ENCODE data around the gene GET4. TPM values are rescaled to one million over a fixed set of nuclear protein-coding genes. Genes with fewer than 3 reads are reported as not detected.

GET4 gene
- polyA plus RNA-seq, 5 donors: 20.3 to 40.0 (median 32.1) TPM

DNA sequence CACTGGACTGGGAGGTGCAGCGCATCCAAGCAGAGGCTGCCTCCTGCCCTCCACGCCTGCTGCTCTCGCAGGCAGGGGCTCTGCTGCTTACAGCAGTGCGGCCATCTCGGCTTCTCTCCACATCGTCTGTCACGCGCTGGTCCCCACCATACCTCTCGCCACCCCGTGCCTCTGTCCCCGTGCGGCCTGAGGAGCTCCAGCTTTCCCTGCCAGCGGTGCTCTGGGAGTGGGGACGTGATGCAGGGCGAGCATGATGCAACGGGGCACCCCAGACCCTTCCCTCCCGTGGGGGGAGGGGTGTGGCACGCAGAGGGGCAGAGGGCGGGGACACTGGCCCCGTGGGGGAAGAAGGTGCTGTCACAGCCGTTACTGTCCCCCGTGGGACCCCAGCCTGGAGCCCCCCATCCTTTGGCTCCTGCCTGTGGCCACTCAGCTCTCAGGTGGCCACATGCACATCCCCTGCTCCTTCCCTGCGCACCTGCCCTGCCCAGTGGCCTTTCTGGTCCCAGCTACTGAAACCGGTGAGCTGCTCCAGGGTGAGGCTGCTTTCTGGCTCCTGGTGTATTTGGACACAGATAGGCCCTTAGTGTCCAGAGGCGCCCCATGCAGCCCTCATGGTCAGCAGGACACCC is 9.0 kb downstream of the GET4 start:
- DNase-seq: no peak

GRCh38 chr7:885893-886625 is 9.7 kb downstream of the GET4 start:
- DNase-seq: no peak

DNA sequence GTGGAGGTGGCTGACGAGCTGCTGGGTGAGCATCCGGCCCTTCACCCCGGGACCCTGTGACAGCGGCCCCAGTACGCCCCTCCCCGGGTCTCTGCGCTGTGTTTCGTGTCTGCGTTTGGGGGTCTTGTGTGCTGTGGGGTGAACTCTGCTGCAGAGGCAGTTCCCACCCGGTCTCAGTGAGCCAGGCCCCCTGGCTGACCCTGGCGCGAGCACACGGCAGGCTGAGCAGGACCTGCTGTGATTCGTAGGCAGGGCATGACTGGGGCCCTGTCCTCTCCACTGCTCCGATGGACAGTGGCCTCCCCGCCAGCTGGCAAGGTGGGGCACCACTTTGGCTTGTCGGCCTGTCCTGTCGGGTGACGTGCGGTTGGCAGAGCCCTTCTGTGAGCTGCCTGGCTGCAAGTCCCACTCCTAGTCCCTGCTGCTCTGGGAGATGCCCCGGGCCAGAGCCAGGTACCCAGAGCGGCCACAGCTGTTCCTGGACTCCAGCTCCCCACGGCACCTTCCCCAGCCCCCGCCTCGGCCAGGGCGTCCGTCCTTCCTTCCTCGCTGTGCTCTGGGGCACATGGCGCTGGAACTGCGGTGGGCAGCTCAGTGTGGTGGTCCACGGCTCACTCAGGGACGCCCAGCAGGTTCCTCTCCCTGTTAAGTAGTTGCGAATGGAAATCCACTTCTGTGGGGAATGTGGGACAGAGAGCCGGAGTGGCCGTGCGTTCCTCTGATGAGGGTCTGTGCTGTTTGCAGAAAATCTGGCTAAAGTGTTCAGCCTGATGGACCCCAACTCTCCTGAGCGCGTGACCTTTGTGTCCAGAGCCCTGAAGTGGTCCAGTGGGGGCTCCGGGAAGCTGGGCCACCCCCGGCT is 10.5 kb downstream of the GET4 start:
- no peak for DNase-seq

DNA sequence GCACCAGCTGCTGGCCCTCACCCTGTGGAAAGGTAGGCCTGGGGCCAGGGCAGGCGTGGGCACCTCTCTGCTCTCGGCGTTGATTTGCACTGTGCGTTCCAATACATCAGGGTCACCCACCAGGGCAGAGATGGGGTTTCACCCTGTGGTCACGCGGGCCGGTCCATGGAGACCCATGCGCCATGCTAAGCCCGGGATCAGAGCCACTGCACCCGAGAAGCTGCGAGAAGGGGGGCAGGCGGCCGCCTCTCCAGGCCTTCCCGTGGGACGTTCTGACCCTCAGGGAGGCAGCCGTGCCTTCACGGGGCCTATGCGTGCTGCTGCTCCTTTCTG is 11.1 kb downstream of the GET4 start:
- DNase-seq: no peak

GRCh38 chr7:888081-889024 is 12.0 kb downstream of the GET4 start:
- no peak for DNase-seq

GRCh38 chr7:889025-889390 is 12.7 kb downstream of the GET4 start:
- no peak for DNase-seq

DNA sequence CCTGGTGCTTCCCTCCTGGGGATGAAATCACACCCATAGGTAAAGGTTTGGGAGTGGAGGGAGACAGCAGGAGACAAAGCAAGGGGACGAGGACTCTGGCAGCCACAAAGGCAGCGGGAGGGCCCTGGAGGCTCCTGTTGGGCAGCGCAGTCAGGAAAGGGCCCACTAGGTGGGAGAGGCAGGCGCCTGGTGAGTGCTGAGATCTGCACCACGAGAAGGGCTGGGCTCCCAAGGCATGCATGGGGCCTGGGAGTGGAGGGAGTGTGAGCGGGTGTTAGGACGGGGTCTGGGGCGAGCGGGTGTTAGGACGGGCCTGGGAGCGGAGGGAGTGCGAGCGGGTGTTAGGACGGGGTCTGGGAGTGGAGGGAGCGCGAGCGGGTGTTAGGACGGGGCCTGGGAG is 13.0 kb downstream of the GET4 start:
- DNase-seq: no peak

- DNase-seq: no peak
These were observed 14.5 kb downstream of the GET4 start for GRCh38 chr7:890868-891267.

DNA sequence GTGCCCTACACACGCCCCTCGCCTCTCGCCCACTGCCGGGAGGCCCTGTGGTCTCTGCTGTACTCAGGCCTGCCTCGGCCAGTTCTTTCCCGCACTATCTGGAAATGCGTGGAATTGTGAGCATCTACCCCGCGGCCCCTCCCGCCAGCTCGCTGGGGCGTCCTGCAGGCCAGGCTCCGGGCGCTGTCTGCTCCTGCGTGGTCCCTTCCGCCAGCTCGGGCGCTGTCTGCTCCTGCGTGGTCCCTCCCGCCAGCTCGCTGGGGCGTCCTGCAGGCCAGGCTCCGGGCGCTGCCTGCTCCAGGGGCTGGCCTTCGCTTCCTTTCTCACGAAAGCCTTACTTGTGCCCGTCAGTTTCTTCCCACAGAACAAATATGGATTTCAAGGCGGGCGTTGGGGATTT is 14.9 kb downstream of the GET4 start:
- DNase-seq: no peak

- DNase-seq: no peak
These were observed 15.5 kb downstream of the GET4 start for GRCh38 chr7:891805-892204.

- DNase-seq: no peak
These were observed 16.6 kb downstream of the GET4 start for GRCh38 chr7:892648-893593.

GRCh38 chr7:893686-894085 is 17.3 kb downstream of the GET4 start:
- DNase-seq: no peak

DNA sequence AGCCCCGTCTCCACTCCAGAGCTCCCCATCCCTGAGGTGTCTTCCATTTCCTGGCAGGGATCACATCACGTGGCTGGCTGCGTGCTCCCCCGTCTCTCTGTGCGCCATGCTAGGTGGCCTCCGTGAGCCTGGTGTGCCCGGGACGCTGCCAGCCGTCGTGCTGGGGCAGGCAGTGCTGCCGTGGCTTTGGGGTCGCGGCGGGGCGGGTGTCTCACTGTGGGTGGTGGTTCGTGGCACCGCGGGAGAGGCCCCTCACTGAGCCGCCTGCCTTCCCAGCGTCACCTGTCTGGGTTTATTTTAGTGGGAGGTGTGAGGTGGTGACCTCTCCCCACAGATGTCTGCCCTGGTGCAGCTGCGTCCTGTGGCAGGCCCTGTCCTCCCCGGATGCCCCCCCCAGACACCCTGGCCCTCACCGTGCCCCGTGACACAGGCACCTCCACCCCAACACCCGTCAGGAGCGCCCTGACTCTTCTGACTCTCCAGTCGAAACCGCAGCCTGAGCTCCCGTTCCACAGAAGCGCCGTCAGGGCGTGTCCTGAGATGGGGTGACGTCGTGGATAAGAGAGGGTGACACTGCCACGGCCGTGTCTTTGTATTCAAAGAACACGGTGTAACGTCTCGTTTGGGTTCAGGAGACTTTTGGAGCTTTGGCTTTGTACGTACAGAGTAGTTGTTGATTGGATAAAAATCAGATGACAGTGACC is 18.0 kb downstream of the GET4 start:
- no peak for DNase-seq

DNA sequence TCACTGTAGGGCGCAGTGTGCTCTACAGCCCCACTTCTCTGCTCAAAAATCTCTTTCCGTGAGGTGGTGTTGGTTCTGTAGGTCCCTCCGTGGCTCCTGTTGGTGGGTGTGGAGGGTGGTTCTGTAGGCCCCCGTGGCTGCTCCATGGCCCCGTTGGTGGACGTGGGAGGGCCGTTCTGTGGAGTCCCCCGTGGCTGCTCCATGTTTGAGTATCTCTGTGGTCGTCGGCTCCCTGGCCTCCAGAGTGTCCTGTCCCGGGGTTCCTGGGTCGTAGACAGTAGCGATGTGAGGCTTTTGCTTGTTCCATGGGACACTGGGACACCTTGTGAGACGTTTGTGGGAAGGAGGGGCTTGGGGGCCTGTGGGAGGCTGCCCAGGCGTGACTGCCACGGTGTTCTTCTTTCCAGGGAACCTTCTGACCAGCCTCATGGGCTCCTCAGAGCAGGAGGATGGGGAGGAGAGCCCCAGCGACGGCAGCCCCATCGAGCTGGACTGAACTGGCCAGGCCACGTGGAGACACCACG is 18.6 kb downstream of the GET4 start:
- DNase-seq: no peak

DNA sequence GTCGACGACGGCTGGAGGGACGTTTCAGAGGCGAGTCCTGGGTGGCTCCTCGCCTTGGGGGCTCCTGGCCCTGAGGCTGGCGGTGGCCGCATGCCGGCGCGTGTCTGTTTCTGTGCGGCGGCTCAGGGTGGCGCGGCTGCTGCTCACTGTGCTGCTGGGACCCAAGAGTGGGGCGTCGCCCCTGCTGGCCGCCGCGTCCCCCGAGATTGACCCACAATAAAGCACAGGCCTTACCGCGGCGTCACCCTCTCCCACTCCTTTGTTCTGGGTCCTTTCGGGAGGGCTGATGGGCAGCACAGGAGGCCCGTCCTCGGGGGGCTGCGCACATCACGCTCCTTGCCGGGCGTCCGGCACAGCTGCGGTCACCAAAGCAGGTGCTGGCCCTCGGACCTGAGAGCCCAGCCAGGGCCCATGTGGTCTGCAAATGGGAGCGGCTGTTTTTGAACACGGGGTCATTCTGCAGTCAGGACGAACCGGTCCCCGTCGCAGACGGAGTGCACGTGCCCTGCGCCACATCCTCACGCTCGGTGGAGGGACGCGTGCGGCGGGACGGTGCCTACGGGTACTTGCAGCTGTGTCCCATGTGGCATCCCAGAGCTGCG is 19.2 kb downstream of the GET4 start:
- DNase-seq: no peak

DNA sequence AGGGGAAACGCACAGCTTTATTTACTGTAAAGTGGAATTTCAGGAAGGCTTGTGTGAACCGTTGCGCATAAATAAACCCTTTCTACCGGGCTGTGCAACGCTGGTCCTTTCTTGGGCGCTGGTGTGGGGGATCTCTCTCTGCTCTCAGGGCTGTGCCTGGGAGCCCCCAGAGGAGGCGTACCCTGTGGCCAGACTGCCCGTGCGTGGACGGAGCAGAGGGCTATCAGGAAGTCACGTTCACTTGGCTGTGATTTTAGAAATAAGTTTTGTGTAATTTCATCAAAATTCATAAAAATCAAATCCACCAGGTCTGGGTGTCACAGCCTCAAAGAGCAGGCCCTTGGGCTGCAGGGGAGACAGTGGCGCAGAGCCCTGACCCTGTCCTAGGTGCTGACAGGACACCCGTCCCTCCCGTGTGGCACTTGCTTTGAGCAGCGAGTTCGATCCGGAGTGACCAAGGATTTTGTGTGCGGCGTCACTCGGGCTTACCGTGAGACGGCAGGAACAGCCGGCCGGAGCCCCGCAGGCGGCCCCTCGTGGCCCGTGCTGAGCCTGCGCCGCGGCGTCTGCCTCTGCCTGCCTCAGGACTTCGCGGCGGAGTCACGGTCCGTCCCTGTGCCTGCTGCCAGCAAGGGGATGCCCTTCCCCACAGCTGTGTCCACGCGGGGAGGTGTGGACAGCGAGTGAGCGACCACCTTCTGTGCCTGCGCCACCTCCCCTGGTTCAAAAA is 20.2 kb downstream of the GET4 start:
- no peak for DNase-seq

- no peak for DNase-seq
These were observed 20.7 kb downstream of the GET4 start for GRCh38 chr7:897086-897485.

DNA sequence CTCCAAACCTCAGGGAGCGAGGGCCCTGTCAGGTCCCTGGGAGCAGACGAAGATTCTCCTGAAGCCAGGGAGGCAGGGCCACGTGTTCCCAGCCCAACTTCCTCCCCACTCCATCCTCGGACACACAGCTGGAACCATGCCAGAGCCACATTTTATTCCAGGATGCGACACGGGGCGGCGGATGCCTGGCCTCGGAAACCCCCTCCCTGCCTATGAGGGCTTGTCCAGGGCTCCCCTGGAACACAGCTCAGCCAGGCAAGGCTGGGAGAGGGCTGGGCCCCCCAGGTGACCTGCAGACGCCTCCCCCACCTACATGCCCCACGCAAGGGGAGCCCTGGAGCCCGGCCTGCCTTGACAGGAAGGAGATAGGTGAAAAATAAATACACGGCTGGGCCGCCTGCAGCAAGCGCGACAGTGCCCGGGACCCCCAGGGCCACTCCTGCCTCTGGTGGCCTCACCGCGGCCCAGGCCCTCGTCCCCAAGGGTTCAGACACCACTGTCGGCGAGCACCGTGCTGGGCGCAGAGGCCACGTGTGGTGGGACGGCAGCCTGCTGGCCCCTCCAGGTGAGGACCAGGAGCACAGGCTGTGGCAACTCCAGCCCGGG is 21.5 kb downstream of the GET4 start:
- DNase-seq: peak; percentile 47 to 49
